HCT116 (cell line): Measurements from ENCODE around the gene DDX39A. TPM values are rescaled to one million over a fixed set of nuclear protein-coding genes. Genes with fewer than 3 reads are reported as not detected.

Source experiments
- ATAC-seq: fragments of 200-7000 bp; cut with Tn5 transposase; 2 replicates; pipeline ENCODE4 v1.9.1; 2020; ENCODE audit warnings: mild to moderate bottlenecking, moderate library complexity
- BruUV-seq: library from RNA; stranded (reverse); fragments of 400-500 nt; replicated peaks from 2 replicates; lab custom pipeline; 2021; lab: Mats Ljungman, UMichigan
- CTCF ChIA-PET: fragments of 300-600 bp; sonication (Branson Sonifier 250); formaldehyde crosslinking; loops from one replicate; lab custom pipeline; 2021; ENCODE audit warnings: antibody characterized with exemption; lab: Charles Lee
- POLR2A ChIA-PET: fragments of 300-600, 350-600 bp; sonication (Branson Sonifier 250); formaldehyde crosslinking; loops from one replicate; lab custom pipeline; 2021; ENCODE audit warnings: antibody characterized with exemption; lab: Charles Lee
- RAD21 ChIA-PET, 2 experiments: fragments of 300-600 bp; sonication (Branson Sonifier 250); formaldehyde crosslinking; loops; one replicate each; lab custom pipeline; 2023; ENCODE audit warnings: low total read pairs in 2 of 2; ENCODE audit not compliant: uncharacterized antibody in 2 of 2, unreplicated experiment in 2 of 2, low non-redundant PET in 1 of 2; lab: Charles Lee
- DNase-seq: peaks from one replicate; pipeline ENCODE4 v3.0.0-alpha.2; 2010; ENCODE audit warnings: low read depth, low spot score
- H2AFZ ChIP-seq: fragments of 200-600 bp; shearing (Covaris generic), sonication (generic); 2 replicates; pipeline ENCODE4 v1.6.1; 2017; ENCODE audit warnings: low read depth, mixed run types, mixed read lengths, antibody characterized with exemption, low read length; ENCODE audit not compliant: poor library complexity, severe bottlenecking
- H3K27ac ChIP-seq: 2 replicates; pipeline ENCODE4 v1.5.1; 2012; ENCODE audit warnings: low read depth, low read length
- H3K27me3 ChIP-seq: fragments of 200-600 bp; sonication (generic); 2 replicates; pipeline ENCODE4 v1.6.1; 2016; ENCODE audit warnings: mixed run types, low read length, mixed read lengths; ENCODE audit not compliant: insufficient read depth
- H3K36me3 ChIP-seq, 2 experiments: fragments of 200-500 bp in 1 of 2; fragments of 200-600 bp in 1 of 2; sonication (Bioruptor generic) in 1 of 2; sonication (generic) in 1 of 2; 2 replicates each; pipeline versions ENCODE4 v1.5.1 to v1.6.1; 2014 to 2016; ENCODE audit warnings: low read length in 2 of 2, inconsistent platforms in 1 of 2, mixed read lengths in 1 of 2, mixed run types in 1 of 2; ENCODE audit not compliant: insufficient read depth in 2 of 2, control insufficient read depth in 1 of 2
- H3K4me1 ChIP-seq, 2 experiments: fragments of 200-600 bp in 1 of 2; sonication (generic) in 1 of 2; 2 replicates each; pipeline versions ENCODE4 v1.5.1 to v1.6.1; 2012 to 2017; ENCODE audit warnings: low read length in 2 of 2, inconsistent platforms in 1 of 2, mild to moderate bottlenecking in 1 of 2, mixed read lengths in 1 of 2, mixed run types in 1 of 2, moderate library complexity in 1 of 2; ENCODE audit not compliant: insufficient read depth in 2 of 2, control insufficient read depth in 1 of 2
- H3K4me2 ChIP-seq: fragments of 200-600 bp; sonication (generic); 2 replicates; pipeline ENCODE4 v1.6.1; 2017; ENCODE audit warnings: mixed run types, low read length, mixed read lengths
- H3K4me3 ChIP-seq, 2 experiments: fragments of 200-600 bp in 1 of 2; sonication (generic) in 1 of 2; replicated peaks in 1 of 2; 2 replicates each; pipeline ENCODE4 v1.5.1; 2011 to 2016; ENCODE audit warnings: low read length in 2 of 2, control low read depth in 1 of 2, low read depth in 1 of 2, mild to moderate bottlenecking in 1 of 2, mixed read lengths in 1 of 2, mixed run types in 1 of 2
- H3K79me2 ChIP-seq: fragments of 200-600 bp; sonication (generic); 2 replicates; pipeline ENCODE4 v1.6.1; 2017; ENCODE audit warnings: mild to moderate bottlenecking, mixed run types, low read length, moderate library complexity, mixed read lengths; ENCODE audit not compliant: insufficient read depth
- H3K9ac ChIP-seq: fragments of 200-600 bp; sonication (generic); 2 replicates; pipeline ENCODE4 v1.6.1; 2016; ENCODE audit warnings: low read length, mixed read lengths
- H3K9me2 ChIP-seq: fragments of 200-600 bp; sonication (generic), shearing (Covaris generic); 2 replicates; pipeline ENCODE4 v1.6.1; 2017; ENCODE audit warnings: mixed run types, mild to moderate bottlenecking, moderate library complexity; ENCODE audit not compliant: insufficient read depth
- H3K9me3 ChIP-seq, 2 experiments: fragments of 200-500 bp in 1 of 2; fragments of 200-600 bp in 1 of 2; sonication (Bioruptor generic) in 1 of 2; sonication (generic) in 1 of 2; 2 replicates each; pipeline ENCODE4 v1.6.1; 2014 to 2017; ENCODE audit warnings: low read length in 2 of 2, mixed read lengths in 2 of 2, inconsistent platforms in 1 of 2, low read depth in 1 of 2, mild to moderate bottlenecking in 1 of 2, mixed run types in 1 of 2, moderate library complexity in 1 of 2; ENCODE audit not compliant: control insufficient read depth in 1 of 2, insufficient read depth in 1 of 2
- H4K20me1 ChIP-seq: fragments of 200-600 bp; sonication (generic), shearing (Covaris generic); 2 replicates; pipeline ENCODE4 v1.6.1; 2017; ENCODE audit warnings: mixed run types, mild to moderate bottlenecking, moderate library complexity; ENCODE audit not compliant: insufficient read depth
- CBX3 ChIP-seq: IDR thresholded peaks from 2 replicates; pipeline ENCODE4 v1.6.1; 2012; ENCODE audit warnings: low read depth
- CEBPB ChIP-seq: IDR thresholded peaks from 2 replicates; pipeline ENCODE4 v1.6.1; 2012; ENCODE audit warnings: low read depth
- EGR1 ChIP-seq: IDR thresholded peaks from 2 replicates; pipeline ENCODE4 v1.6.1; 2012; ENCODE audit warnings: low read depth
- ELF1 ChIP-seq: IDR thresholded peaks from 2 replicates; pipeline ENCODE4 v1.6.1; 2012; ENCODE audit warnings: low read depth, borderline replicate concordance
- EZH2 ChIP-seq: fragments of 200-600 bp; sonication (generic); IDR thresholded peaks from 2 replicates; pipeline ENCODE4 v1.6.1; 2017; ENCODE audit warnings: antibody characterized with exemption, mixed run types
- EZH2phosphoT487 ChIP-seq: fragments of 200-600 bp; IDR thresholded peaks from 2 replicates; pipeline ENCODE4 v1.6.1; 2018; ENCODE audit warnings: antibody characterized with exemption, borderline replicate concordance
- FOSL1 ChIP-seq: IDR thresholded peaks from 2 replicates; pipeline ENCODE4 v1.6.1; 2012; ENCODE audit warnings: low read depth
- JUND ChIP-seq: IDR thresholded peaks from 2 replicates; pipeline ENCODE4 v1.6.1; 2012
- POLR2A ChIP-seq: IDR thresholded peaks from 2 replicates; pipeline ENCODE4 v1.7.0; 2011; ENCODE audit warnings: borderline replicate concordance; ENCODE audit not compliant: insufficient read depth, insufficient read length; ENCODE audit errors: extremely low read depth
- POLR2AphosphoS5 ChIP-seq: IDR thresholded peaks from 2 replicates; pipeline ENCODE4 v1.6.1; 2011; ENCODE audit warnings: mild to moderate bottlenecking, low read depth, low read length, moderate library complexity
- RAD21 ChIP-seq: IDR thresholded peaks from 2 replicates; pipeline ENCODE4 v1.6.1; 2012; ENCODE audit warnings: low read depth, mild to moderate bottlenecking
- SIN3A ChIP-seq: IDR thresholded peaks from 2 replicates; pipeline ENCODE4 v1.6.1; 2012; ENCODE audit warnings: low read depth
- SP1 ChIP-seq: IDR thresholded peaks from 2 replicates; pipeline ENCODE4 v1.6.1; 2012; ENCODE audit warnings: low read depth
- SRF ChIP-seq: IDR thresholded peaks from 2 replicates; pipeline ENCODE4 v1.6.1; 2012; ENCODE audit warnings: low read depth
- TCF7L2 ChIP-seq: IDR thresholded peaks from 2 replicates; pipeline ENCODE4 v1.7.0; 2011; ENCODE audit warnings: borderline replicate concordance, inconsistent platforms; ENCODE audit not compliant: insufficient read depth, insufficient read length; ENCODE audit errors: extremely low read depth
- YY1 ChIP-seq: IDR thresholded peaks from 2 replicates; pipeline ENCODE4 v1.6.1; 2011; ENCODE audit warnings: low read length, low read depth, moderate library complexity, mild to moderate bottlenecking; ENCODE audit not compliant: insufficient replicate concordance; ENCODE audit errors: extremely low read depth
- ZNF274 ChIP-seq: fragments of 200-500 bp; sonication (Bioruptor generic); IDR thresholded peaks from 2 replicates; pipeline ENCODE4 v1.6.1; 2014; ENCODE audit warnings: mild to moderate bottlenecking, low read depth, low read length, inconsistent platforms
- intact Hi-C: fragments of 100-400 bp; cut with micrococcal nuclease; formaldehyde crosslinking; loops from 2 replicates; pipeline ENCODE4 v1.10.0; 2022
- total RNA-seq: library from RNA; stranded (reverse); gene quantifications from one replicate; pipeline ENCODE4 v1.2.1, GENCODE V29; 2021; ENCODE audit not compliant: unreplicated experiment
- TF ChIP-seq, protein P1 (sequence below), 3 experiments: fragments of 200-600 bp in 1 of 3; sonication (generic) in 1 of 3; IDR thresholded peaks in 2 of 3; conservative IDR thresholded peaks in 1 of 3; 2 replicates each; pipeline ENCODE4 v1.5.1; 2012 to 2017; ENCODE audit warnings: low read depth in 2 of 3, low read length in 2 of 3, antibody characterized with exemption in 1 of 3, borderline replicate concordance in 1 of 3, control low read depth in 1 of 3, mild to moderate bottlenecking in 1 of 3, mixed read lengths in 1 of 3, mixed run types in 1 of 3, moderate library complexity in 1 of 3; ENCODE audit not compliant: insufficient read depth in 1 of 3
- TF ChIP-seq, protein P2 (sequence below): IDR thresholded peaks from 2 replicates; pipeline ENCODE4 v1.6.1; 2012
- TF ChIP-seq, protein P3 (sequence below): IDR thresholded peaks from 2 replicates; pipeline ENCODE4 v1.6.1; 2011; ENCODE audit warnings: mild to moderate bottlenecking, low read length, moderate library complexity; ENCODE audit not compliant: insufficient replicate concordance; ENCODE audit errors: extremely low read depth

The DDX39A gene
- total RNA-seq, 1 experiment from 2014 or later = 152 TPM

DNA sequence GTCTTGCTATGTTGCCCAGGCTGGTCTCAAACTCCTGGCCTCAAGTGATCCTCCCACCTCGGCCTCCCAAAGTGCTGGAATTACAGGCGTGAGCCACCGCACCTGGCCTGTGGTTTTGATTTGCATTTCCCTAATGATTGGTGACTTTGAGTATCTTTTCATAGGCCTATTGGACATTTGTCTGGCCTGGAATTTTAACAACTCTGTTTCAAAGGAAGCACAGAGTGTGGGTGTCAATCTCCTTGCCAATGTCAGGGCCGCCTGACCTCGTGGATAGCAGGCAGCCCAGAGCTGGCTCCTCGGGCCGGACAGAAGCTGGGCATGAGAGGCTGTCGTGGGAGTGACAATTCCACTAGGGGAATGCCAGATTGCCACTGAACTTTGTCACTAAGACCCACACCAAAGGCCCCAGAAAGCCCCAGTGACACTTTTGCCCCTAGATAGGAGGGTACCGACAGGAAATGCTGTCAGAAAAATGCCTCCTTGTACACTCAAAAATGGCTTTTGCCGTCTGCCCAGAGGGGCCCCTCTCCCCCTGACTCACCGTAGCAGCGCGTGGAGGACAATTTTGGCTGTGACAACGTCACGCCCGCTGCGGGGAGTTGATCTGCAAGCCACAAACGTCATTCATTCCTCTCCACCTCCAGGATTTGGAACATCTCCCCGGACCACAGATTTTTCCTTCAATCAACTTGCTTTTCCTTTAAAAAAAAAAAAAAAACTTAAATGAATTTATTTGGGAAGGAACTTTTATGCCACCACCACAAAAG is 49.6 kb downstream of the DDX39A start:
- BruUV-seq = no TSS peak
- H2AFZ ChIP-seq = no peak overlapping the region
- no peak for DNase-seq
- no peaks in the 10 kb centered on the region for H3K9me3 ChIP-seq
- TF ChIP-seq, protein P1, sequence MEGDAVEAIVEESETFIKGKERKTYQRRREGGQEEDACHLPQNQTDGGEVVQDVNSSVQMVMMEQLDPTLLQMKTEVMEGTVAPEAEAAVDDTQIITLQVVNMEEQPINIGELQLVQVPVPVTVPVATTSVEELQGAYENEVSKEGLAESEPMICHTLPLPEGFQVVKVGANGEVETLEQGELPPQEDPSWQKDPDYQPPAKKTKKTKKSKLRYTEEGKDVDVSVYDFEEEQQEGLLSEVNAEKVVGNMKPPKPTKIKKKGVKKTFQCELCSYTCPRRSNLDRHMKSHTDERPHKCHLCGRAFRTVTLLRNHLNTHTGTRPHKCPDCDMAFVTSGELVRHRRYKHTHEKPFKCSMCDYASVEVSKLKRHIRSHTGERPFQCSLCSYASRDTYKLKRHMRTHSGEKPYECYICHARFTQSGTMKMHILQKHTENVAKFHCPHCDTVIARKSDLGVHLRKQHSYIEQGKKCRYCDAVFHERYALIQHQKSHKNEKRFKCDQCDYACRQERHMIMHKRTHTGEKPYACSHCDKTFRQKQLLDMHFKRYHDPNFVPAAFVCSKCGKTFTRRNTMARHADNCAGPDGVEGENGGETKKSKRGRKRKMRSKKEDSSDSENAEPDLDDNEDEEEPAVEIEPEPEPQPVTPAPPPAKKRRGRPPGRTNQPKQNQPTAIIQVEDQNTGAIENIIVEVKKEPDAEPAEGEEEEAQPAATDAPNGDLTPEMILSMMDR (IDR thresholded peaks at IDR 0.05 in 2 of 3, conservative IDR thresholded peaks at IDR 0.05 in 1 of 3; ENCODE audit: borderline replicate concordance in 1 of 3, insufficient read depth in 1 of 3, low read depth in 2 of 3, low read length in 2 of 3) = no peak
- no peak for TF ChIP-seq ZNF274
- TF ChIP-seq, protein P2, sequence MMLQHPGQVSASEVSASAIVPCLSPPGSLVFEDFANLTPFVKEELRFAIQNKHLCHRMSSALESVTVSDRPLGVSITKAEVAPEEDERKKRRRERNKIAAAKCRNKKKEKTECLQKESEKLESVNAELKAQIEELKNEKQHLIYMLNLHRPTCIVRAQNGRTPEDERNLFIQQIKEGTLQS = no peak
- no peak for TF ChIP-seq POLR2AphosphoS5
- no peak for TF ChIP-seq YY1
- no peak for TF ChIP-seq TCF7L2
- no peak for TF ChIP-seq EGR1
- TF ChIP-seq CBX3 = no peak
- no peak for TF ChIP-seq SRF
- no peak for TF ChIP-seq EZH2
- no peak for TF ChIP-seq FOSL1
- TF ChIP-seq SIN3A = no peak
- no peak for TF ChIP-seq SP1
- no peak for TF ChIP-seq ELF1
- no peak for TF ChIP-seq CEBPB
- TF ChIP-seq RAD21 = no peak
- no peak for TF ChIP-seq EZH2phosphoT487
- TF ChIP-seq JUND = no peak
- no peak for TF ChIP-seq POLR2A
- TF ChIP-seq, protein P3, sequence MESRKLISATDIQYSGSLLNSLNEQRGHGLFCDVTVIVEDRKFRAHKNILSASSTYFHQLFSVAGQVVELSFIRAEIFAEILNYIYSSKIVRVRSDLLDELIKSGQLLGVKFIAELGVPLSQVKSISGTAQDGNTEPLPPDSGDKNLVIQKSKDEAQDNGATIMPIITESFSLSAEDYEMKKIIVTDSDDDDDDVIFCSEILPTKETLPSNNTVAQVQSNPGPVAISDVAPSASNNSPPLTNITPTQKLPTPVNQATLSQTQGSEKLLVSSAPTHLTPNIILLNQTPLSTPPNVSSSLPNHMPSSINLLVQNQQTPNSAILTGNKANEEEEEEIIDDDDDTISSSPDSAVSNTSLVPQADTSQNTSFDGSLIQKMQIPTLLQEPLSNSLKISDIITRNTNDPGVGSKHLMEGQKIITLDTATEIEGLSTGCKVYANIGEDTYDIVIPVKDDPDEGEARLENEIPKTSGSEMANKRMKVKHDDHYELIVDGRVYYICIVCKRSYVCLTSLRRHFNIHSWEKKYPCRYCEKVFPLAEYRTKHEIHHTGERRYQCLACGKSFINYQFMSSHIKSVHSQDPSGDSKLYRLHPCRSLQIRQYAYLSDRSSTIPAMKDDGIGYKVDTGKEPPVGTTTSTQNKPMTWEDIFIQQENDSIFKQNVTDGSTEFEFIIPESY = no peak
- no peaks in the 10 kb centered on the region for H3K9me2 ChIP-seq
- peaks cover 17 to 26% of the 10 kb centered on the region in 2 experiments for H3K4me1 ChIP-seq
- no peak overlapping the region for H3K27ac ChIP-seq
- ChIA-PET CTCF (no interaction called here), RAD21 (no interaction called here), POLR2A (interaction anchor here (0.7 to 1.1 kb wide), 3 partner anchors 11 to 142 kb away, joined by 3 to 4 read pairs (median 3); partner anchors contain the start of gene ADGRE5)
- no peaks in the 10 kb centered on the region for H3K27me3 ChIP-seq
- ATAC-seq = no peak
- no peak overlapping the region for H3K9ac ChIP-seq
- H3K4me3 ChIP-seq = no peak overlapping the region
- no peaks in the 10 kb centered on the region for H3K36me3 ChIP-seq
- intact Hi-C loops = no loop called here
- H3K79me2 ChIP-seq = no peaks in the 10 kb centered on the region
- H4K20me1 ChIP-seq = no peaks in the 10 kb centered on the region
- no peak overlapping the region for H3K4me2 ChIP-seq
